ENCODE results near the gene RAD51B.

Gene RAD51B

GRCh38 chr14:68628605-68629310 lies 809.2 kb downstream of the RAD51B start:
- peak; percentile 9 to 48 (median 30) for DNase-seq
- Mint-ChIP-seq H3K36me3 (ENCODE audit: insufficient read depth) (peaks cover 4% of the 10 kb centered on the region), H3K27ac (peak overlapping the region; percentile 75 to 84), H3K9me3 (no peaks in the 10 kb centered on the region), H3K4me3 (peak overlapping the region; percentile 71 to 74), H3K27me3 (no peaks in the 10 kb centered on the region), H3K4me1 (ENCODE audit: low read depth in 2 of 2) (peaks cover 0 to 5% of the 10 kb centered on the region in 2 donors)
- peak; percentile 90 for ATAC-seq (replicated peaks)

DNA sequence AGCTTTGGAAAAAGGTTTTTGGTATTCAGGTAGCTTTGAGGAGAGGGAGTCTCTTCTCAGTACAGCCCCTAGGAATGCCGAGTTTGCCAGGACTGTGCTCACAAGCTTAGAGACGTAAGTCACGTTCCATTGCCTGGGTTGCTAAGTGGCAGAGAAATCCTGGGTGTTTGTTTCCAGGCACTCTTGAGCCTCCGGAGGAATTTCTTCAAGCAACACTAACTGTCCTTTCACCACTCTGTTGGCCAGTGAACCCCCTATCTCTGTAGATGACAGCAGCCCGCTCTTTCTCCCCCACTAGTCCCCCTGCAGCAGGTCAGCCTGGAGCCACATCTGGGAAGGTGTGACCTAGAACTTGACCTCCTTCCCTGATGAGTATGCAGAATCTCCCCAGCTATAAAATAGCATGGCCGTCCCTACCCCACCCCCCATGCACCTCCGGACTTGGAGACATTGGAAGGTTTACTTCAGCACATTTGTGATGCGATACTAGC lies 810.5 kb downstream of the RAD51B start:
- ATAC-seq (replicated peaks), result no peak
- Mint-ChIP-seq H3K27ac (no peak overlapping the region), H3K27me3 (no peaks in the 10 kb centered on the region), H3K36me3 (ENCODE audit: insufficient read depth) (peaks cover 4% of the 10 kb centered on the region), H3K4me1 (ENCODE audit: low read depth in 2 of 2) (peaks cover 0 to 5% of the 10 kb centered on the region in 2 donors), H3K9me3 (no peaks in the 10 kb centered on the region), H3K4me3 (no peak overlapping the region)
- DNase-seq, result no peak

- Mint-ChIP-seq H3K9me3 (no peaks in the 10 kb centered on the region), H3K27me3 (no peaks in the 10 kb centered on the region), H3K27ac (no peak overlapping the region), H3K36me3 (ENCODE audit: insufficient read depth) (peaks cover 4% of the 10 kb centered on the region), H3K4me3 (no peak overlapping the region), H3K4me1 (ENCODE audit: low read depth in 2 of 2) (peaks cover 0 to 5% of the 10 kb centered on the region in 2 donors)
- no peak for ATAC-seq (replicated peaks)
- DNase-seq, result no peak
These were observed 811.2 kb downstream of the RAD51B start for GRCh38 chr14:68630611-68631393.

DNA sequence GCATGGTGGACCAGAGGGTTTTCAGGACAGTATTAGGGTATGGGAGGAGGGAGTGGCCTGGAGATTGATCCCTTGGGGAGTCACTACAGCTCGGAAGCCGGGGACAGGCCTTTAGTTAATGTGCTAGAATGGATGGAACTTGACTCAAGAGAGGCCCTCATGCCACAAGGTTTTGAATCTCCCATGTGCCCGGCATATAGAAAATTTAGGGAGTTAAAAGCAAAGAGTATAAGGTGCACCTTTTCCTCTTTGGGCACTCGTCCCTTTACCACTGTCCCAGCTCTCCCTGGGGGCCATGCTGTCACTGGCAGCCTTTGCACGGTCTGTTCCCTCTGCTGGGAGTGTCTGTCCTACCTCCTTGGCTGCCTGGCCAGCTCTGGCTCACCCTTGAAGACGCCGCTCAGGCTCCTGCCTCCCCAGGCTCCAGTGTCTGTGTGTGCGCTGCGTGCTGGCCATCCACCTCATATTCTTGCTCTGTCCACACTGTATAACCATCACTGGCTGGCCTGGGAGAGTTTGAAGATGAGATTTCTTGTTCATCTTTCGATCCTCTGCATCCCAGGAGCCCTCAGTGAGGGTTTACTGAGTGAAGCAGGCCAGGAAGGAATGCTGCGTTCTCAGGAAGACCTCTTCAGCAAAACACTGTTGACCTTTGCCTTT lies 811.9 kb downstream of the RAD51B start:
- H3K9me3 Mint-ChIP-seq, result no peaks in the 10 kb centered on the region
- no peak overlapping the region for H3K27ac Mint-ChIP-seq
- peaks cover 0 to 5% of the 10 kb centered on the region in 2 donors for H3K4me1 Mint-ChIP-seq (ENCODE audit: low read depth in 2 of 2)
- H3K27me3 Mint-ChIP-seq, result no peaks in the 10 kb centered on the region
- peaks cover 4% of the 10 kb centered on the region for H3K36me3 Mint-ChIP-seq (ENCODE audit: insufficient read depth)
- no peak overlapping the region for H3K4me3 Mint-ChIP-seq
- no peak for ATAC-seq (replicated peaks)
- no peak for DNase-seq

DNA sequence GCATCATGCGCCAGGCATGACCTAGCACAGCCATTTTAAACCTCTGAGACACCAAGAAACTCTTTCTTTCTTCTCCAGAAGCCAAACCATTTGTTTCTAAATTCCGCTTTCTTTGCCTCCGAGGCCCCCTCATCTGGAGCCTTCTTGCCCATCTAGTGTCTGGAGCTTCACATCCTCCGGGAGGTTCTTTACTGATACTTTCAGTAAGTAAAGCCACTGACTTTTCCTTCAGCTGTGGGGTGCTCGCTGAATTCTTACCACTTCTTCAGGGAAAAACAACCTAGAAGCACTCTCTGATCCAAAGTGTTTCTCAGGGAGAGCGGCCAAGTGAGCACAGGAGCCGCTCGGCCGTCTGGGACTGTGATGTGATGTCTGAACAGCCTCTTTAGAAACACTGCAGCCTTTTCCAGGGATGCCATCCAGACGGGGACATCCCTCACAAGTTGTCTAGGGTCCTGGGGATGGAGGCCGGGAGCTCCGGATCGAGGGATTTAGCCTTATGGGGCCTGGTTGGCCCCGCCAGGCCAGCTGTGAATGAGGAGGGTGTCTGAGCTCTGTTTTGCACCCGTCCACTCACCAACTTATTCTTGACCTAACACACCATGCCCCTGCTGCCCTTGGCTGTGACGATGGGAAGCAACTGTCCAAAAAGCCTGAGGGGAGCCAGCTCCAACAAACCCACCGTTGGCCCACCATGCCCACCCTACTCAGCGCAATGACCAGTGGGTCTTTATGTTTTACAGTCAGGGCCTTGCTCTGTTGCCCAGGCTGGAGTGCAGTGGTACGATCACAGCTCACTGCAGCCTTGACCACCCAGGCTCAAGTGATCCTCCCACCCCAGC lies 812.7 kb downstream of the RAD51B start:
- peaks cover 7% of the 10 kb centered on the region for H3K36me3 Mint-ChIP-seq (ENCODE audit: insufficient read depth)
- peak overlapping the region in 1 of 2 donors; percentile 32 for H3K27ac Mint-ChIP-seq
- H3K9me3 Mint-ChIP-seq, result no peaks in the 10 kb centered on the region
- no peak overlapping the region for H3K4me3 Mint-ChIP-seq
- no peak for DNase-seq
- ATAC-seq (replicated peaks), result no peak
- H3K4me1 Mint-ChIP-seq (ENCODE audit: low read depth in 2 of 2), result peaks cover 0 to 5% of the 10 kb centered on the region in 2 donors
- H3K27me3 Mint-ChIP-seq, result no peaks in the 10 kb centered on the region

- Mint-ChIP-seq H3K4me1 (ENCODE audit: low read depth in 2 of 2) (peaks cover 0 to 5% of the 10 kb centered on the region in 2 donors), H3K27ac (no peak overlapping the region), H3K4me3 (no peak overlapping the region), H3K27me3 (no peaks in the 10 kb centered on the region), H3K36me3 (ENCODE audit: insufficient read depth) (peaks cover 7% of the 10 kb centered on the region), H3K9me3 (no peaks in the 10 kb centered on the region)
- ATAC-seq (replicated peaks) (no peak), DNase-seq (no peak)
These were observed 813.8 kb downstream of the RAD51B start for GRCh38 chr14:68633131-68633991.

- H3K9me3 Mint-ChIP-seq, result no peaks in the 10 kb centered on the region
- H3K4me1 Mint-ChIP-seq (ENCODE audit: low read depth in 2 of 2), result no peaks in the 10 kb centered on the region
- DNase-seq (no peak), ATAC-seq (replicated peaks) (no peak)
- H3K36me3 Mint-ChIP-seq (ENCODE audit: insufficient read depth), result peaks cover 3% of the 10 kb centered on the region
- no peaks in the 10 kb centered on the region for H3K27me3 Mint-ChIP-seq
- H3K4me3 Mint-ChIP-seq, result no peak overlapping the region
- H3K27ac Mint-ChIP-seq, result no peak overlapping the region
These were observed 814.8 kb downstream of the RAD51B start for GRCh38 chr14:68634332-68634731.

DNA sequence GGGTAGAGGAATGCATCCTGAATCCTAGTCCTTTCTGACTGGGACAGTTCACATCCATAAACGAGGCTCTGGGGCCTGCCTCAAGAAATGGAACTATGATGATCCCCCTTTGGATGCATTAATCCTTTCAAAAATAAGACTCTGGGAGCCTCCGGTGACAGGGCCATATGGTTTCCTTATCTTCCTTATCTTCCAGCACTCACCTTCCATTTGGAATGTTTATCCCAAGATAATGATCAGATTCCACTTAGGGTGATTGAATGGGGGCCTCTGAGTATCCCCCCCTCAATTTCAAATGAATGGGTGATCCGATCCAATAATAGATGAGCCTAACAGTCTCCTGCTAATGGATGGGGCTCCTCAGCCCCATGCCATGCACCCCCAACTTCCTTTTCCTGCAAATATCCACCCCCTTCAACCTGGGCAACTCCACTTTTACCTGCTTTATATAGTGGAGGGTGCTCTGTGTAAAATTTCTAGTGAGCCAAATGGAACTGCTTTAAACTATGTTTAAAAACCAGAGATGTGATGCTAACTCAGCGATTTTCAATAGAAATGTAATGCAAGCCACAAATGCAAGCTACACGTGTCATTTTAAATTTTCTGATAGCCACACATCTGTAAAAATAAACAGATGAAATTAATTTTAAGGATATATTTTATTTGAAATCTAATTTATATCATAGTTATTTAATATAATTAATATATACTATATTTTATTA lies 815.5 kb downstream of the RAD51B start:
- no peak for ATAC-seq (replicated peaks)
- no peaks in the 10 kb centered on the region for H3K9me3 Mint-ChIP-seq
- no peak overlapping the region for H3K4me3 Mint-ChIP-seq
- no peak for DNase-seq
- H3K27ac Mint-ChIP-seq, result no peak overlapping the region
- peaks cover 3% of the 10 kb centered on the region for H3K36me3 Mint-ChIP-seq (ENCODE audit: insufficient read depth)
- no peaks in the 10 kb centered on the region for H3K4me1 Mint-ChIP-seq (ENCODE audit: low read depth in 2 of 2)
- no peaks in the 10 kb centered on the region for H3K27me3 Mint-ChIP-seq

- H3K4me3 Mint-ChIP-seq, result no peak overlapping the region
- no peak overlapping the region for H3K27ac Mint-ChIP-seq
- H3K27me3 Mint-ChIP-seq, result no peaks in the 10 kb centered on the region
These were observed 817.0 kb downstream of the RAD51B start for GRCh38 chr14:68636597-68636996.

GRCh38 chr14:68637106-68638021 lies 817.8 kb downstream of the RAD51B start:
- no peak for ATAC-seq (replicated peaks)
- no peaks in the 10 kb centered on the region for H3K4me1 Mint-ChIP-seq (ENCODE audit: low read depth in 2 of 2)
- no peak overlapping the region for H3K4me3 Mint-ChIP-seq
- H3K27me3 Mint-ChIP-seq, result no peaks in the 10 kb centered on the region
- peaks cover 0 to 2% of the 10 kb centered on the region in 2 donors for H3K9me3 Mint-ChIP-seq
- DNase-seq, result no peak
- no peak overlapping the region for H3K27ac Mint-ChIP-seq
- H3K36me3 Mint-ChIP-seq (ENCODE audit: insufficient read depth), result peaks cover 3% of the 10 kb centered on the region

More at GRCh38 chr14:68636597-68636996, 817.0 kb downstream of the RAD51B start:
- ATAC-seq (replicated peaks), result no peak
- peaks cover 0 to 2% of the 10 kb centered on the region in 2 donors for H3K9me3 Mint-ChIP-seq
- no peaks in the 10 kb centered on the region for H3K4me1 Mint-ChIP-seq (ENCODE audit: low read depth in 2 of 2)
- DNase-seq, result no peak
- peaks cover 3% of the 10 kb centered on the region for H3K36me3 Mint-ChIP-seq (ENCODE audit: insufficient read depth)

All from effector memory CD8-positive, alpha-beta T cell (primary cell).